Fibroblast of lung (primary cell): Measurements from ENCODE around the gene PDIA5. TPM values are rescaled to one million over a fixed set of nuclear protein-coding genes. Genes with fewer than 3 reads are reported as not detected.

Experiments used
- DNase-seq, 2 donors: peaks; one replicate each; pipeline versions ENCODE4 v3.0.0 to v3.0.0-alpha.2; 2010; ENCODE audit warnings: low read depth in 2 of 2
- H2AFZ ChIP-seq: 2 replicates; pipeline ENCODE4 v1.5.1; 2012; ENCODE audit warnings: low read length, control low read depth, inconsistent platforms
- H3K27ac ChIP-seq: 2 replicates; pipeline ENCODE4 v1.5.1; 2011; ENCODE audit warnings: low read length, control low read depth; ENCODE audit not compliant: insufficient read depth
- H3K27me3 ChIP-seq: 2 replicates; pipeline ENCODE4 v1.5.1; 2011; ENCODE audit warnings: mild to moderate bottlenecking, low read length; ENCODE audit not compliant: control insufficient read depth, insufficient read depth
- H3K36me3 ChIP-seq: 2 replicates; pipeline ENCODE4 v1.5.1; 2011; ENCODE audit warnings: low read length; ENCODE audit not compliant: control insufficient read depth, insufficient read depth
- H3K4me1 ChIP-seq: 2 replicates; pipeline ENCODE4 v1.5.1; 2011; ENCODE audit warnings: low read length; ENCODE audit not compliant: control insufficient read depth, insufficient read depth; ENCODE audit errors: extremely low read depth
- H3K4me2 ChIP-seq: 2 replicates; pipeline ENCODE4 v1.5.1; 2011; ENCODE audit warnings: low read length, control low read depth; ENCODE audit not compliant: insufficient read depth; ENCODE audit errors: extremely low read depth
- H3K4me3 ChIP-seq, 4 experiments: fragments of 200-600 bp in 1 of 4; sonication (generic) in 1 of 4; replicated peaks in 1 of 4; 2 replicates each; pipeline ENCODE4 v1.5.1; 2011 to 2016; ENCODE audit warnings: low read length in 4 of 4, low read depth in 3 of 4, mild to moderate bottlenecking in 3 of 4, control low read depth in 2 of 4, inconsistent platforms in 1 of 4, mixed read lengths in 1 of 4; ENCODE audit not compliant: insufficient read depth in 1 of 4; ENCODE audit errors: control extremely low read depth in 1 of 4
- H3K79me2 ChIP-seq: 2 replicates; pipeline ENCODE4 v1.5.1; 2012; ENCODE audit warnings: mild to moderate bottlenecking, low read length, inconsistent platforms; ENCODE audit not compliant: control insufficient read depth, insufficient read depth
- H3K9ac ChIP-seq: 2 replicates; pipeline ENCODE4 v1.5.1; 2011; ENCODE audit warnings: mild to moderate bottlenecking, low read length, control low read depth; ENCODE audit not compliant: insufficient read depth
- H3K9me3 ChIP-seq: 2 replicates; pipeline ENCODE4 v1.5.1; 2012; ENCODE audit warnings: low read depth, low read length; ENCODE audit not compliant: control insufficient read depth, insufficient read depth
- H4K20me1 ChIP-seq: 2 replicates; pipeline ENCODE4 v1.5.1; 2011; ENCODE audit warnings: low read length; ENCODE audit not compliant: control insufficient read depth, insufficient read depth; ENCODE audit errors: extremely low read depth
- EZH2 ChIP-seq: IDR thresholded peaks from 2 replicates; pipeline ENCODE4 v1.5.1; 2012; ENCODE audit warnings: low read length, control low read depth, mild to moderate bottlenecking; ENCODE audit errors: missing control alignments
- polyA plus RNA-seq, 2 donors: library from polyadenylated mRNA; depleted of rRNA in 1 of 2; stranded (reverse) in 1 of 2; unstranded in 1 of 2; fragments of >200 nt; gene quantifications; 2 replicates each; pipeline ENCODE4 v1.2.1, GENCODE V29; 2011 to 2012; ENCODE audit warnings: missing spikeins in 1 of 2
- total RNA-seq: library from RNA; depleted of rRNA; stranded (reverse); fragments of >200 nt; gene quantifications from 2 replicates; pipeline ENCODE4 v1.2.1, GENCODE V29; 2014
- TF ChIP-seq, protein P1 (sequence below), 2 donors: IDR thresholded peaks in 1 of 2; conservative IDR thresholded peaks in 1 of 2; 1 replicate in 1 of 2; 2 replicates in 1 of 2; pipeline ENCODE4 v1.5.1; 2011 to 2012; ENCODE audit warnings: low read length in 2 of 2, control low read depth in 1 of 2, inconsistent platforms in 1 of 2, low read depth in 1 of 2, mild to moderate bottlenecking in 1 of 2

Gene PDIA5
- total and polyA plus RNA-seq, 2 donors (not counting 1 experiment from before 2014, with no cell fraction given): 27.9 to 51.4 TPM

DNA sequence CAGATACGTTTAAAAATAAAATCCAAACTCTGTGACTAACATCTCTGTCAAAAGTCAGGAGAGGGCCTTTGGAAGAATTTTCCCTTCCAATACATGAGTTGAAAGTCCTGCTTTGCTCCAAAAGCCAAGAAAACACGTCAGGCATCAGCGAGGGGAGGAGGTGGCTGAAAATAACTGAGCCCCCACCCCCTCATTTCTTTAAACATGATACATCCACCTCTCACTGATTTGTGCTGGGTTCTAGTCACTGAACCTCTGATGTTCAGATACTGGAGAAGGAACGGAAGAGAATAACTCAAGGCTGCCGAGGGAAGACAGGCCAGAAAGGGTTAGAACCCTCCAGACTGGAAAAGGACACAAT, 29.8 kb upstream of the PDIA5 start:
- Histone ChIP-seq H4K20me1 (no peaks in the 10 kb centered on the region), H3K27me3 (peaks cover 27% of the 10 kb centered on the region), H3K27ac (no peak overlapping the region), H3K4me1 (no peaks in the 10 kb centered on the region), H3K9me3 (no peaks in the 10 kb centered on the region), H3K79me2 (no peaks in the 10 kb centered on the region), H2AFZ (no peak overlapping the region), H3K9ac (no peak overlapping the region), H3K4me3 (no peak overlapping the region), H3K36me3 (no peaks in the 10 kb centered on the region), H3K4me2 (no peak overlapping the region)
- TF ChIP-seq EZH2: no peak
- TF ChIP-seq, protein P1, sequence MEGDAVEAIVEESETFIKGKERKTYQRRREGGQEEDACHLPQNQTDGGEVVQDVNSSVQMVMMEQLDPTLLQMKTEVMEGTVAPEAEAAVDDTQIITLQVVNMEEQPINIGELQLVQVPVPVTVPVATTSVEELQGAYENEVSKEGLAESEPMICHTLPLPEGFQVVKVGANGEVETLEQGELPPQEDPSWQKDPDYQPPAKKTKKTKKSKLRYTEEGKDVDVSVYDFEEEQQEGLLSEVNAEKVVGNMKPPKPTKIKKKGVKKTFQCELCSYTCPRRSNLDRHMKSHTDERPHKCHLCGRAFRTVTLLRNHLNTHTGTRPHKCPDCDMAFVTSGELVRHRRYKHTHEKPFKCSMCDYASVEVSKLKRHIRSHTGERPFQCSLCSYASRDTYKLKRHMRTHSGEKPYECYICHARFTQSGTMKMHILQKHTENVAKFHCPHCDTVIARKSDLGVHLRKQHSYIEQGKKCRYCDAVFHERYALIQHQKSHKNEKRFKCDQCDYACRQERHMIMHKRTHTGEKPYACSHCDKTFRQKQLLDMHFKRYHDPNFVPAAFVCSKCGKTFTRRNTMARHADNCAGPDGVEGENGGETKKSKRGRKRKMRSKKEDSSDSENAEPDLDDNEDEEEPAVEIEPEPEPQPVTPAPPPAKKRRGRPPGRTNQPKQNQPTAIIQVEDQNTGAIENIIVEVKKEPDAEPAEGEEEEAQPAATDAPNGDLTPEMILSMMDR (conservative IDR thresholded peaks at IDR 0.05 in 1 of 2, IDR thresholded peaks at IDR 0.05 in 1 of 2; ENCODE audit: low read depth in 1 of 2, low read length in 2 of 2): no peak
- no peak for DNase-seq

DNA sequence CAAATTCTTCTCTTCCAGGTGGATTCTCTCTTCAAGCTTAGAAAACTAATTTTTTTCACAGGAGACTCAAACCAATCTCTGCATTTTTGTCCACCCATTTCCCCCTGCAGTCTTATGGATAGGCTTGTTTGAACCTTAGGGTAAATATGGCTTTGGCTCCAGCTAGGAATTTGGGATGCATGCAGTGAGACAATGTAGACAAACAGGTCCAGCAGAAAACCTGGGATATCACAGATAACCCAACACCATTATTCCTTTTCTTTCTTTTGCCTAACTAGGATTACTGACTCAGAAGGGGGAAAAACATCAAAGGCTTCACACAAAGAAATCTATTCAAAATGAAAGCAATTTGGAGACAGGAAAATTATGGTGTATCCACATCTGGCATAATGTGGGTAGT, 28.1 kb upstream of the PDIA5 start:
- H4K20me1 ChIP-seq: no peaks in the 10 kb centered on the region
- TF ChIP-seq EZH2: no peak
- TF ChIP-seq, protein P1 (conservative IDR thresholded peaks at IDR 0.05 in 1 of 2, IDR thresholded peaks at IDR 0.05 in 1 of 2; ENCODE audit: low read depth in 1 of 2, low read length in 2 of 2): no peak

DNA sequence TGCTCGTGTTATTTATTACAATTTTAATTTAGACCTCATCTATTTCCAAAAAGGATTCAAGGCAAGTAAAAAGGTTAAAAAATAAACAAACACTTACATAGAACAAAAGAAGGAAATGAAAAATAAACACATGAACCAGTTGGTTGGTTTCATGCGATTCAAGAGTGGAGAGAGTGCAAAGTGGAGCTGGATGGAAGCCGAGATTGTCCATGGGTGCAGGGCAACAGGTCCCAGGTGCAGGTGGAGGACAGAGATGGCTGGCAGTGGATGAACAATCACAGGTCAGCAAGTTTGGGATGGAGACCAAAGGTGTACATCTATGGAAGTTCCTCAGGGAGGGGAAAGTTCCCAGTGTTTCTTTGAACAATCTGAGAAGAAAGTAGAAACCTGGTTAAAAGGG, 27.6 kb upstream of the PDIA5 start:
- no peak overlapping the region for H2AFZ ChIP-seq
- no peak overlapping the region for H3K4me3 ChIP-seq
- H3K79me2 ChIP-seq: no peaks in the 10 kb centered on the region
- H3K4me2 ChIP-seq: no peak overlapping the region
- H3K36me3 ChIP-seq: no peaks in the 10 kb centered on the region
- no peak overlapping the region for H3K9ac ChIP-seq
- no peak overlapping the region for H3K27ac ChIP-seq
- no peaks in the 10 kb centered on the region for H3K9me3 ChIP-seq
- no peaks in the 10 kb centered on the region for H4K20me1 ChIP-seq
- no peaks in the 10 kb centered on the region for H3K4me1 ChIP-seq
- H3K27me3 ChIP-seq: peaks cover 21% of the 10 kb centered on the region
- no peak for DNase-seq
- TF ChIP-seq, protein P1 (conservative IDR thresholded peaks at IDR 0.05 in 1 of 2, IDR thresholded peaks at IDR 0.05 in 1 of 2; ENCODE audit: low read depth in 1 of 2, low read length in 2 of 2): no peak
- no peak for TF ChIP-seq EZH2

More for the DNA sequence above, 28.1 kb upstream of the PDIA5 start:
- Histone ChIP-seq H3K27ac (no peak overlapping the region), H3K79me2 (no peaks in the 10 kb centered on the region), H3K36me3 (no peaks in the 10 kb centered on the region), H2AFZ (no peak overlapping the region), H3K9me3 (no peaks in the 10 kb centered on the region), H3K4me2 (no peak overlapping the region), H3K9ac (no peak overlapping the region), H3K4me1 (no peaks in the 10 kb centered on the region), H3K4me3 (no peak overlapping the region), H3K27me3 (peaks cover 23% of the 10 kb centered on the region)
- no peak for DNase-seq
